Motor neuron (in vitro differentiated cells): ENCODE measurements around the gene CTPS2. TPM values are rescaled to one million over a fixed set of nuclear protein-coding genes. Genes with fewer than 3 reads are reported as not detected.
A peak's percentile ranks its signal among the peaks of the same experiment; 100 is the strongest.
"Not testable (repeated sequence)": the region's sequence is repeated elsewhere in the genome, so short reads cannot be mapped to it uniquely, and the experiment has no call there.

Experiments used
- ATAC-seq, 8 experiments: fragments of 200-7000 bp; cut with Tn5 transposase; replicated peaks in 6 of 8; 2 replicates each; pipeline ENCODE4 v1.8.0; 2021; ENCODE audit warnings: mild to moderate bottlenecking in 8 of 8, moderate library complexity in 8 of 8
- H3K27ac ChIP-seq, 2 donors: fragments of 250-450 bp; sonication (Bioruptor Pico); 2 replicates each; pipeline ENCODE4 v1.9.0; 2021; ENCODE audit warnings: antibody characterized with exemption in 2 of 2, mild to moderate bottlenecking in 2 of 2, moderate library complexity in 1 of 2
- H3K4me1 ChIP-seq, 2 donors: fragments of 250-450 bp; sonication (Bioruptor Pico); replicated peaks in 1 of 2; 2 replicates each; pipeline ENCODE4 v1.6.1; 2021; ENCODE audit warnings: antibody characterized with exemption in 2 of 2, mild to moderate bottlenecking in 2 of 2, moderate library complexity in 1 of 2
- H3K4me3 ChIP-seq, 5 donors: fragments of 250-450 bp; sonication (Bioruptor Pico); 2 replicates each; pipeline ENCODE4 v1.9.0; 2021; ENCODE audit warnings: antibody characterized with exemption in 5 of 5, mild to moderate bottlenecking in 5 of 5, moderate library complexity in 4 of 5
- WGBS, 10 experiments: fragments of 450-650 bp; shearing (Covaris generic); methylation state at CpG; one replicate each; pipeline ENCODE4 v1.0.0; 2022; 5-methylcytosine and 5-hydroxymethylcytosine counted together
- in situ Hi-C, 9 experiments: fragments of 400-800 bp; cut with MboI; loops; one replicate each; pipeline ENCODE4 v1.15.0; 2021; ENCODE audit warnings: low sequenced_read_pairs in 9 of 9, low pct_unique_long_range_greater_than_20kb in 2 of 9; ENCODE audit not compliant: unreplicated experiment in 9 of 9
- total RNA-seq, 8 experiments: library from RNA; unstranded; fragments of 300-600 nt; gene quantifications; 2 replicates each; pipeline versions ENCODE4 v1.2.3 to v1.2.4, GENCODE V29; 2022

The CTPS2 gene, protein sequence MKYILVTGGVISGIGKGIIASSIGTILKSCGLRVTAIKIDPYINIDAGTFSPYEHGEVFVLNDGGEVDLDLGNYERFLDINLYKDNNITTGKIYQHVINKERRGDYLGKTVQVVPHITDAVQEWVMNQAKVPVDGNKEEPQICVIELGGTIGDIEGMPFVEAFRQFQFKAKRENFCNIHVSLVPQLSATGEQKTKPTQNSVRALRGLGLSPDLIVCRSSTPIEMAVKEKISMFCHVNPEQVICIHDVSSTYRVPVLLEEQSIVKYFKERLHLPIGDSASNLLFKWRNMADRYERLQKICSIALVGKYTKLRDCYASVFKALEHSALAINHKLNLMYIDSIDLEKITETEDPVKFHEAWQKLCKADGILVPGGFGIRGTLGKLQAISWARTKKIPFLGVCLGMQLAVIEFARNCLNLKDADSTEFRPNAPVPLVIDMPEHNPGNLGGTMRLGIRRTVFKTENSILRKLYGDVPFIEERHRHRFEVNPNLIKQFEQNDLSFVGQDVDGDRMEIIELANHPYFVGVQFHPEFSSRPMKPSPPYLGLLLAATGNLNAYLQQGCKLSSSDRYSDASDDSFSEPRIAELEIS
- total RNA-seq, result 10 to 100 TPM in 7 of 8 experiments, 1 to 10 TPM in 1; 5.2 to 40.6 (median 20.9) TPM

- H3K27ac ChIP-seq, result peak within 1 kb of the TSS; percentile 69 to 91
- 0 to 8% (median 6%) methylated on average over 2 to 6 of the region's 30 CpGs; no CpG with 5 or more reads in 7 of the 10 experiments for WGBS, 10 experiments
- in situ Hi-C loops, result no loop called here
- peak within 1 kb of the TSS; percentile 51 to 67 (median 62) for H3K4me3 ChIP-seq
- peak; percentile 86 to 96 (median 91) for ATAC-seq
- peaks cover 0 to 5% of the 10 kb centered on the region in 2 donors for H3K4me1 ChIP-seq
These were observed at the start of gene CTPS2 for GRCh38 chrX:16712548-16713155. Gene CTPS2 (minus strand): TSS chrX:16712669. CDS start chrX:16702902, 9,767 bp downstream.

GRCh38 chrX:16761500-16761899, 49.0 kb upstream of the CTPS2 start:
- H3K4me1 ChIP-seq, H3K4me3 ChIP-seq, in situ Hi-C loops, H3K27ac ChIP-seq, ATAC-seq: not testable (repeated sequence)
- 95 to 100% (median 100%) methylated on average over 1 to 4 of the region's 4 CpGs; no CpG with 5 or more reads in 5 of the 10 experiments for WGBS, 10 experiments

DNA sequence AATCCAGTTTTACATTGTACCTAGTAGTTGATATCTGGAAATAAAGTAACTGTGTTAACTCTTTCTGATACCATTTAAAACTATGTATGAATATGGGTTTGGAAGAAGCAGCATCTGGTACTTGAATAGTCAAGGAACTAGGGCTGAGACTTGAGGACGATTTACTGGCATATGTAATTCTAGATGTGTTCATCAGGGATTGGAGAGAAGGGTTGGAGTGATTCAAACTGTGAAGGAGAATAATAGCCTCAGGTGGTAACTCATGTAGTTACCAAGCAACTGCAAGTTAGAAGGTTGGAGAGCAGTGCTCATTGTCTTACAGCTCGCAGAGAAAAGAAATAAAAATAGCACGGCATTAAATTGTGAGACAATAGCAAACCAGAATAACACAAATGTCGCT, 44.3 kb upstream of the CTPS2 start:
- in situ Hi-C loops, result no loop called here
- peak in 2 of 8 experiments; percentile 61 to 82 for ATAC-seq
- Histone ChIP-seq H3K4me1 (no peaks in the 10 kb centered on the region), H3K27ac (no peak overlapping the region), H3K4me3 (no peak overlapping the region)
- WGBS, 10 experiments, result 80 to 100% (median 87%) methylated on average over 1 to 4 of the region's 4 CpGs; no CpG with 5 or more reads in 6 of the 10 experiments

DNA sequence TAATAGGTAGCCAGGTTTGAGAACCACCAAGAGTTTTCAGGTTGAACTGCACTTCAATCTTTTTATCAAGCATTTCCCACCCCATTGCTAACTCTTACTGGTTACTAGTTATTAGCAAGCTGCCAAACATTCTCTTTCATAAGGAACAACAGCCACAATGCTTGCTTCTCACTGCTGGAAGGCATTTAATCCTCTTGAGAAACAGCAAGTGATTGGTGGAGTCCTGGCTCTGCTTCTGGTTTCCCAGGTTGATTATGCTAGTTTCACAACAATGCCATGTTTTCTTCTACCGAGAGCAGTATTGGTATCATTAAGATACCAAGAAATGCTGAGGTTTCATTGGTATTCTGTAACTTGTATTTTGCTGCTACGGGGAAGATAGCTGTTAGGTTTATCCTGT, 41.5 kb upstream of the CTPS2 start:
- in situ Hi-C loops, result no loop called here
- no peak for ATAC-seq
- no peak overlapping the region for H3K4me3 ChIP-seq
- no peak overlapping the region for H3K27ac ChIP-seq
- H3K4me1 ChIP-seq, result no peaks in the 10 kb centered on the region
- WGBS, 10 experiments, result 80 to 100% (median 96%) methylated on average over 1 to 2 of the region's 2 CpGs; no CpG with 5 or more reads in 6 of the 10 experiments

GRCh38 chrX:16750136-16750535, 37.7 kb upstream of the CTPS2 start:
- Histone ChIP-seq H3K4me1 (no peaks in the 10 kb centered on the region), H3K27ac (no peak overlapping the region), H3K4me3 (no peak overlapping the region)
- in situ Hi-C loops, result no loop called here
- 100% methylated on average over 1 to 5 of the region's 7 CpGs; no CpG with 5 or more reads in 7 of the 10 experiments for WGBS, 10 experiments
- ATAC-seq, result no peak

DNA sequence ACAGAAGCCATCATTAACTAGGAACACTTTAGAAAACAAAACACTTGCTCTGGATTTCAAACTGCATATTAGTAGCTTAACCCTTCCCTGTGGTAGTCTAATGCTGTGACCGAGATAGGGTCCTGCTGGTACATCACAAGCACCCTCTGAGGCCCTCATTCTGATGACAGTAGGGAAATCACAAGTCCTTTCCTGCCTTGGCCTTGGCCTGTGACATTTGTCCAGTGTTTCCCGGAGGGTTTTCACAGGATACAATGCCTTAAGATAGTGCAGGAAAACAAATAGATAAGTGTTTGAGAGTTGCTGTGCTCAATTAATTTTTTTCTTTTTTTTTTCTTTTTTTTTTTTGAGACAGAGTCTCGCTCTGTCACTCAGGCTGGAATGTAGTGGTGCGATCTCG, 36.0 kb upstream of the CTPS2 start:
- no peak overlapping the region for H3K4me3 ChIP-seq
- in situ Hi-C loops, result no loop called here
- no peak for ATAC-seq
- WGBS, 10 experiments, result 100% methylated on average over 1 of the region's 5 CpGs; no CpG with 5 or more reads in 9 of the 10 experiments
- no peaks in the 10 kb centered on the region for H3K4me1 ChIP-seq
- no peak overlapping the region for H3K27ac ChIP-seq

DNA sequence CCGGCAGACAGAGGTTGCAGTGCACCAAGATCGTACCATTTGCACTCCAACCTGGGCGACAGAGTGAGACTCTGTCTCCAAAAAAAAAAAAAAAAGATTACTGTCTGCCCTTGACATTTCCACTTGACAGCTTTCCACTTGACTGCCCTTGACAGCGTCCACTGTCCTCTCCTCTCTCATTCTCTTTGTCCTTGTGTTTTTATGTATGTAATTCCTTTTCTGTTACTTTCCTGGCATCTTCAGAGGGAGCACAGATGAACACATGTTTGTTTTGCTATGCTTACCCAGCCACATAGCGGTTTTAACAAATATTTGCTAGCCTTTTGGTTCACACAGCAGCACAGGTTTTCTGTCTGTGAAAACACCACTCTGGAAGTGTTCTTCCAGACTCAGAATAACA, 33.2 kb upstream of the CTPS2 start:
- no peak overlapping the region for H3K4me3 ChIP-seq
- H3K27ac ChIP-seq, result no peak overlapping the region
- ATAC-seq, result peak in 1 of 8 experiments; percentile 74
- no peaks in the 10 kb centered on the region for H3K4me1 ChIP-seq
- in situ Hi-C loops, result no loop called here
- 70 to 100% (median 88%) methylated on average over 1 to 5 of the region's 5 CpGs; no CpG with 5 or more reads in 7 of the 10 experiments for WGBS, 10 experiments

- in situ Hi-C loops, result no loop called here
These were observed 32.6 kb upstream of the CTPS2 start for GRCh38 chrX:16745102-16745501.

GRCh38 chrX:16743604-16744325, 31.3 kb upstream of the CTPS2 start:
- H3K4me1 ChIP-seq, result no peaks in the 10 kb centered on the region

More at GRCh38 chrX:16745102-16745501, 32.6 kb upstream of the CTPS2 start:
- Histone ChIP-seq H3K4me3 (no peak overlapping the region), H3K27ac (no peak overlapping the region), H3K4me1 (no peaks in the 10 kb centered on the region)
- peak in 1 of 8 experiments; percentile 17 for ATAC-seq
- 86 to 100% methylated on average over 1 of the region's 5 CpGs; no CpG with 5 or more reads in 8 of the 10 experiments for WGBS, 10 experiments

GRCh38 chrX:16739574-16739973, 27.1 kb upstream of the CTPS2 start:
- Histone ChIP-seq H3K27ac (no peak overlapping the region), H3K4me1 (no peaks in the 10 kb centered on the region), H3K4me3 (no peak overlapping the region)
- 47% methylated on average over 4 of the region's 6 CpGs; no CpG with 5 or more reads in 9 of the 10 experiments for WGBS, 10 experiments
- no peak for ATAC-seq
- in situ Hi-C loops, result no loop called here

More at GRCh38 chrX:16743604-16744325, 31.3 kb upstream of the CTPS2 start:
- WGBS, 10 experiments, result 91 to 100% (median 99%) methylated on average over 2 to 11 of the region's 12 CpGs; no CpG with 5 or more reads in 7 of the 10 experiments
- no peak for ATAC-seq
- no peak overlapping the region for H3K4me3 ChIP-seq
- no peak overlapping the region for H3K27ac ChIP-seq
- in situ Hi-C loops, result no loop called here

GRCh38 chrX:16737024-16737423, 24.6 kb upstream of the CTPS2 start:
- 85 to 100% (median 100%) methylated on average over 1 to 4 of the region's 5 CpGs; no CpG with 5 or more reads in 7 of the 10 experiments for WGBS, 10 experiments
- Histone ChIP-seq H3K4me1 (no peaks in the 10 kb centered on the region), H3K27ac (no peak overlapping the region), H3K4me3 (no peak overlapping the region)
- ATAC-seq, result no peak
- in situ Hi-C loops, result no loop called here

- H3K27ac ChIP-seq, result no peak overlapping the region
- no peak overlapping the region for H3K4me3 ChIP-seq
- no peak for ATAC-seq
- H3K4me1 ChIP-seq, result no peaks in the 10 kb centered on the region
- in situ Hi-C loops, result no loop called here
These were observed 20.5 kb upstream of the CTPS2 start for GRCh38 chrX:16733013-16733412.
